ENCODE results near the gene LAMP1.
"Not testable (repeated sequence)": the region's sequence is repeated elsewhere in the genome, so short reads cannot be mapped to it uniquely, and the experiment has no call there.

Gene LAMP1

GRCh38 chr13:113296823-113297369 is at the start of gene LAMP1:
LAMP1 (plus strand) TSS chr13:113297239; CDS start chr13:113297435, 196 bp downstream.
- peak within 1 kb of the TSS; percentile 73 for H3K4me3 ChIP-seq (ENCODE audit: low read depth, low read length)
- no peak for TF ChIP-seq CTCF (IDR thresholded peaks at IDR 0.05; ENCODE audit: borderline replicate concordance, insufficient read depth, low read depth, low read length)

- no peak overlapping the region for H3K4me3 ChIP-seq (ENCODE audit: low read depth, low read length)
These were observed 44.4 kb upstream of the LAMP1 start for GRCh38 chr13:113252516-113253095.

GRCh38 chr13:113257908-113258307 is 39.1 kb upstream of the LAMP1 start:
- H3K4me3 ChIP-seq (ENCODE audit: low read depth, low read length) = not testable (repeated sequence)

More at GRCh38 chr13:113252516-113253095, 44.4 kb upstream of the LAMP1 start:
- TF ChIP-seq CTCF (IDR thresholded peaks at IDR 0.05; ENCODE audit: borderline replicate concordance, insufficient read depth, low read depth, low read length) = no peak

- H3K4me3 ChIP-seq (ENCODE audit: low read depth, low read length) = no peak overlapping the region
- TF ChIP-seq CTCF (IDR thresholded peaks at IDR 0.05; ENCODE audit: borderline replicate concordance, insufficient read depth, low read depth, low read length) = no peak
These were observed 38.6 kb upstream of the LAMP1 start for GRCh38 chr13:113258321-113259054.

GRCh38 chr13:113260996-113261395 is 36.0 kb upstream of the LAMP1 start:
- no peak for TF ChIP-seq CTCF (IDR thresholded peaks at IDR 0.05; ENCODE audit: borderline replicate concordance, insufficient read depth, low read depth, low read length)
- no peak overlapping the region for H3K4me3 ChIP-seq (ENCODE audit: low read depth, low read length)

- not testable (repeated sequence) for H3K4me3 ChIP-seq (ENCODE audit: low read depth, low read length)
These were observed 34.0 kb upstream of the LAMP1 start for GRCh38 chr13:113263016-113263415.

- no peak for TF ChIP-seq CTCF (IDR thresholded peaks at IDR 0.05; ENCODE audit: borderline replicate concordance, insufficient read depth, low read depth, low read length)
- no peak overlapping the region for H3K4me3 ChIP-seq (ENCODE audit: low read depth, low read length)
These were observed 29.2 kb upstream of the LAMP1 start for GRCh38 chr13:113267642-113268405.
